ENCODE results near the gene ABCD1. TPM values are rescaled to one million over a fixed set of nuclear protein-coding genes. Genes with fewer than 3 reads are reported as not detected.

ABCD1 gene
- total and polyA plus RNA-seq, 9 of the 15 experiments (the other 6 are each of a cell fraction or from before 2014, with no cell fraction given), result 0.07 to 6.9 (median 2.2) TPM

DNA sequence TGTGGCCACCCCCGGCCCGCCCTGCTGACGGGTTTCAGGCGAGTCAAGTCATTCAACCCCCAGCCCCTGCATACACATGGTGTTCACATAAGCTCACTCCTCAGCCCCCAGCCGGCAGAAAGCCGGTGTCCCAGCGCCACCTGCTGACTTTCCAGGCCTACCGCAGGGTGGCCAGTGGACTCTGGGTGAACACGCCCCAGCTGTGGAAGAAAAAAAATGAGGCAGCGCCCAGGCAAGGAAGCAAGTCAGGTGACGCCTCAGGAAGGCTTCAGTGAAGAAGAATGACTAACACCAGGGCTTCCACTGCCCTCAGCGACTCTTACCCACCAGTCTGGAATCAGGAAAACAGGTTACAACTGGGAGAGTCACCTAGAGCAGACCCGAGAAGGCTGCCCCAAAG is 16.2 kb upstream of the ABCD1 start (continued):
- 0 out of 2 replicates have a peak, but pooled peaks have one; percentile 20 for TF ChIP-seq JUN (IDR thresholded peaks at IDR 0.05; ENCODE audit: borderline replicate concordance, low read depth, low read length)
- no peak for TF ChIP-seq JUN (CRISPR knock-in tag; IDR thresholded peaks at IDR 0.05; ENCODE audit: borderline replicate concordance)
- no peak for TF ChIP-seq KDM5B (IDR thresholded peaks at IDR 0.05; ENCODE audit: insufficient replicate concordance, low read depth, low read length)
- TF ChIP-seq, protein P1, sequence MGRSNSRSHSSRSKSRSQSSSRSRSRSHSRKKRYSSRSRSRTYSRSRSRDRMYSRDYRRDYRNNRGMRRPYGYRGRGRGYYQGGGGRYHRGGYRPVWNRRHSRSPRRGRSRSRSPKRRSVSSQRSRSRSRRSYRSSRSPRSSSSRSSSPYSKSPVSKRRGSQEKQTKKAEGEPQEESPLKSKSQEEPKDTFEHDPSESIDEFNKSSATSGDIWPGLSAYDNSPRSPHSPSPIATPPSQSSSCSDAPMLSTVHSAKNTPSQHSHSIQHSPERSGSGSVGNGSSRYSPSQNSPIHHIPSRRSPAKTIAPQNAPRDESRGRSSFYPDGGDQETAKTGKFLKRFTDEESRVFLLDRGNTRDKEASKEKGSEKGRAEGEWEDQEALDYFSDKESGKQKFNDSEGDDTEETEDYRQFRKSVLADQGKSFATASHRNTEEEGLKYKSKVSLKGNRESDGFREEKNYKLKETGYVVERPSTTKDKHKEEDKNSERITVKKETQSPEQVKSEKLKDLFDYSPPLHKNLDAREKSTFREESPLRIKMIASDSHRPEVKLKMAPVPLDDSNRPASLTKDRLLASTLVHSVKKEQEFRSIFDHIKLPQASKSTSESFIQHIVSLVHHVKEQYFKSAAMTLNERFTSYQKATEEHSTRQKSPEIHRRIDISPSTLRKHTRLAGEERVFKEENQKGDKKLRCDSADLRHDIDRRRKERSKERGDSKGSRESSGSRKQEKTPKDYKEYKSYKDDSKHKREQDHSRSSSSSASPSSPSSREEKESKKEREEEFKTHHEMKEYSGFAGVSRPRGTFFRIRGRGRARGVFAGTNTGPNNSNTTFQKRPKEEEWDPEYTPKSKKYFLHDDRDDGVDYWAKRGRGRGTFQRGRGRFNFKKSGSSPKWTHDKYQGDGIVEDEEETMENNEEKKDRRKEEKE (IDR thresholded peaks at IDR 0.05; ENCODE audit: borderline replicate concordance in 1 of 2, control insufficient read depth in 1 of 2, low read depth in 2 of 2, low read length in 1 of 2), result no peak
- no peak for TF ChIP-seq KLF1 (tag; IDR thresholded peaks at IDR 0.05)
- TF ChIP-seq CHD1 (IDR thresholded peaks at IDR 0.05; ENCODE audit: low read length), result no peak
- TF ChIP-seq NBN (IDR thresholded peaks at IDR 0.05; ENCODE audit: low read depth), result no peak
- no peak for TF ChIP-seq CBX3 (IDR thresholded peaks at IDR 0.05; ENCODE audit: borderline replicate concordance in 1 of 2, low read length in 2 of 2)
- TF ChIP-seq TOE1 (IDR thresholded peaks at IDR 0.05; ENCODE audit: borderline replicate concordance), result peak; percentile 61; the same call in 1 of the 2 replicates
- TF ChIP-seq TOE1 (CRISPR knock-in tag; IDR thresholded peaks at IDR 0.05; ENCODE audit: borderline replicate concordance, low read depth), result no peak
- TF ChIP-seq ZNF41 (CRISPR knock-in tag; conservative IDR thresholded peaks at IDR 0.05), result no peak
- no peak for TF ChIP-seq MXI1 (IDR thresholded peaks at IDR 0.05; ENCODE audit: low read depth, low read length)
- no peak for TF ChIP-seq KHSRP (IDR thresholded peaks at IDR 0.05)
- peak; percentile 55 for TF ChIP-seq DACH1 (IDR thresholded peaks at IDR 0.05; ENCODE audit: partially characterized antibody)
- TF ChIP-seq ZNF165 (CRISPR knock-in tag; IDR thresholded peaks at IDR 0.05; ENCODE audit: borderline replicate concordance), result no peak
- TF ChIP-seq ZNF507 (tag; conservative IDR thresholded peaks at IDR 0.05), result no peak
- no peak; the same call in 1 of the 2 replicates for TF ChIP-seq CXXC5 (CRISPR knock-in tag; IDR thresholded peaks at IDR 0.05)
- no peak for TF ChIP-seq NR2F6 (CRISPR knock-in tag; IDR thresholded peaks at IDR 0.05)
- no peak for TF ChIP-seq NR4A1 (CRISPR knock-in tag; IDR thresholded peaks at IDR 0.05)
- TF ChIP-seq NR4A1 (tag; IDR thresholded peaks at IDR 0.05), result no peak
- TF ChIP-seq, protein P2, sequence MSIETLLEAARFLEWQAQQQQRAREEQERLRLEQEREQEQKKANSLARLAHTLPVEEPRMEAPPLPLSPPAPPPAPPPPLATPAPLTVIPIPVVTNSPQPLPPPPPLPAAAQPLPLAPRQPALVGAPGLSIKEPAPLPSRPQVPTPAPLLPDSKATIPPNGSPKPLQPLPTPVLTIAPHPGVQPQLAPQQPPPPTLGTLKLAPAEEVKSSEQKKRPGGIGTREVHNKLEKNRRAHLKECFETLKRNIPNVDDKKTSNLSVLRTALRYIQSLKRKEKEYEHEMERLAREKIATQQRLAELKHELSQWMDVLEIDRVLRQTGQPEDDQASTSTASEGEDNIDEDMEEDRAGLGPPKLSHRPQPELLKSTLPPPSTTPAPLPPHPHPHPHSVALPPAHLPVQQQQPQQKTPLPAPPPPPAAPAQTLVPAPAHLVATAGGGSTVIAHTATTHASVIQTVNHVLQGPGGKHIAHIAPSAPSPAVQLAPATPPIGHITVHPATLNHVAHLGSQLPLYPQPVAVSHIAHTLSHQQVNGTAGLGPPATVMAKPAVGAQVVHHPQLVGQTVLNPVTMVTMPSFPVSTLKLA (conservative IDR thresholded peaks at IDR 0.05), result peak in 1 of 2 experiments; percentile 40; a peak in 1 of 4 replicates
- TF ChIP-seq SOX6 (IDR thresholded peaks at IDR 0.05), result no peak
- no peak for TF ChIP-seq RBM25 (IDR thresholded peaks at IDR 0.05; ENCODE audit: low read depth, low read length, severe bottlenecking)
